HG02623 (cell line): ENCODE measurements around the gene BLVRA.
"Not testable (repeated sequence)": the region's sequence is repeated elsewhere in the genome, so short reads cannot be mapped to it uniquely, and the experiment has no call there.

Experiments
- ATAC-seq: cut with Tn5 transposase; IDR thresholded peaks from one replicate; pipeline ENCODE4 v1.9.1; 2021; ENCODE audit warnings: moderate library complexity; ENCODE audit not compliant: unreplicated experiment

Gene BLVRA

GRCh38 chr7:43799605-43800004 is 41.1 kb downstream of the BLVRA start:
- no peak for ATAC-seq

- no peak for ATAC-seq
These were observed 45.4 kb downstream of the BLVRA start for GRCh38 chr7:43803865-43804264.

- ATAC-seq: no peak
These were observed 49.9 kb downstream of the BLVRA start for GRCh38 chr7:43808410-43808809.

GRCh38 chr7:43810195-43810941 is 51.9 kb downstream of the BLVRA start:
- not testable (repeated sequence) for ATAC-seq

- no peak for ATAC-seq
These were observed 56.9 kb downstream of the BLVRA start for GRCh38 chr7:43815373-43815772.

- not testable (repeated sequence) for ATAC-seq
These were observed 57.7 kb downstream of the BLVRA start for GRCh38 chr7:43816046-43816797.

- ATAC-seq: not testable (repeated sequence)
These were observed 64.9 kb downstream of the BLVRA start for GRCh38 chr7:43823425-43823824.

GRCh38 chr7:43823941-43824340 is 65.5 kb downstream of the BLVRA start:
- ATAC-seq: no peak

GRCh38 chr7:43824513-43824912 is 66.0 kb downstream of the BLVRA start:
- ATAC-seq: not testable (repeated sequence)

GRCh38 chr7:43824963-43825362 is 66.5 kb downstream of the BLVRA start:
- ATAC-seq: no peak

- ATAC-seq: no peak
These were observed 66.9 kb downstream of the BLVRA start for GRCh38 chr7:43825391-43825808.

- not testable (repeated sequence) for ATAC-seq
These were observed 72.4 kb downstream of the BLVRA start for GRCh38 chr7:43830917-43831316.

GRCh38 chr7:43834463-43835251 is 76.2 kb downstream of the BLVRA start:
- ATAC-seq: no peak

GRCh38 chr7:43838201-43838658 is 79.8 kb downstream of the BLVRA start:
- ATAC-seq: no peak

GRCh38 chr7:43843296-43843695 is 84.8 kb downstream of the BLVRA start:
- no peak for ATAC-seq

GRCh38 chr7:43844257-43844656 is 85.8 kb downstream of the BLVRA start:
- ATAC-seq: no peak

GRCh38 chr7:43844662-43845061 is 86.2 kb downstream of the BLVRA start:
- no peak for ATAC-seq

- ATAC-seq: no peak
These were observed 89.0 kb downstream of the BLVRA start for GRCh38 chr7:43847496-43847895.

GRCh38 chr7:43849047-43849446 is 90.6 kb downstream of the BLVRA start:
- no peak for ATAC-seq

- ATAC-seq: no peak
These were observed 92.1 kb downstream of the BLVRA start for GRCh38 chr7:43850348-43851116.

GRCh38 chr7:43851805-43852204 is 93.3 kb downstream of the BLVRA start:
- no peak for ATAC-seq
